Liver (tissue), 9 donors: ENCODE measurements around the gene GSTP1. TPM values are rescaled to one million over a fixed set of nuclear protein-coding genes. Genes with fewer than 3 reads are reported as not detected.
"Not testable (repeated sequence)": the region's sequence is repeated elsewhere in the genome, so short reads cannot be mapped to it uniquely, and the experiment has no call there.

Source experiments
- DNase-seq: peaks from one replicate; pipeline ENCODE4 v3.0.0-alpha.2; 2017; ENCODE audit warnings: low spot score
- H3K27ac ChIP-seq, 2 donors: one replicate each; pipeline ENCODE4 v1.7.0; 2013; ENCODE audit warnings: inconsistent platforms in 2 of 2, low read length in 2 of 2, control low read depth in 1 of 2, low read depth in 1 of 2, mild to moderate bottlenecking in 1 of 2
- H3K27me3 ChIP-seq, 4 donors: one replicate each; pipeline versions ENCODE4 v1.6.1 to v1.7.0; 2013; ENCODE audit warnings: low read length in 3 of 4, inconsistent platforms in 1 of 4, mild to moderate bottlenecking in 1 of 4, moderate library complexity in 1 of 4; ENCODE audit not compliant: control insufficient read depth in 4 of 4, insufficient read depth in 4 of 4
- H3K36me3 ChIP-seq, 4 donors: one replicate each; pipeline versions ENCODE4 v1.6.1 to v1.7.0; 2013; ENCODE audit warnings: low read length in 3 of 4, mild to moderate bottlenecking in 3 of 4, low read depth in 1 of 4, moderate library complexity in 1 of 4; ENCODE audit not compliant: control insufficient read depth in 4 of 4, insufficient read depth in 3 of 4
- H3K4me1 ChIP-seq, 4 donors: one replicate each; pipeline versions ENCODE4 v1.6.1 to v1.7.0; 2013; ENCODE audit warnings: low read length in 3 of 4, mild to moderate bottlenecking in 3 of 4, moderate library complexity in 1 of 4; ENCODE audit not compliant: control insufficient read depth in 4 of 4, insufficient read depth in 4 of 4
- H3K4me3 ChIP-seq, 3 donors: one replicate each; pipeline versions ENCODE4 v1.6.1 to v1.7.0; 2013; ENCODE audit warnings: low read length in 3 of 3, control low read depth in 1 of 3, low read depth in 1 of 3, mild to moderate bottlenecking in 1 of 3
- H3K9ac ChIP-seq, 2 donors: one replicate each; pipeline ENCODE4 v1.7.0; 2013; ENCODE audit warnings: low read length in 2 of 2, mild to moderate bottlenecking in 2 of 2, moderate library complexity in 2 of 2, control low read depth in 1 of 2, low read depth in 1 of 2
- H3K9me3 ChIP-seq, 4 donors: one replicate each; pipeline versions ENCODE4 v1.6.1 to v1.7.0; 2013; ENCODE audit warnings: low read length in 3 of 4; ENCODE audit not compliant: control insufficient read depth in 4 of 4
- EGR1 ChIP-seq, 2 donors: IDR thresholded peaks; 2 replicates each; pipeline ENCODE4 v1.6.1; 2016 to 2018; ENCODE audit warnings: antibody characterized with exemption in 2 of 2, low read depth in 2 of 2
- FOXA1 ChIP-seq: IDR thresholded peaks from 2 replicates; pipeline ENCODE4 v1.6.1; 2016; ENCODE audit warnings: antibody characterized with exemption
- FOXA2 ChIP-seq: IDR thresholded peaks from 2 replicates; pipeline ENCODE4 v1.6.1; 2016; ENCODE audit warnings: antibody characterized with exemption
- GABPA ChIP-seq, 2 donors: IDR thresholded peaks in 1 of 2; conservative IDR thresholded peaks in 1 of 2; 2 replicates each; pipeline ENCODE4 v1.6.1; 2016; ENCODE audit warnings: antibody characterized with exemption in 2 of 2, mild to moderate bottlenecking in 1 of 2, moderate library complexity in 1 of 2
- HNF4A ChIP-seq, 2 donors: conservative IDR thresholded peaks; 2 replicates each; pipeline ENCODE4 v1.6.1; 2016; ENCODE audit warnings: antibody characterized with exemption in 2 of 2, mild to moderate bottlenecking in 2 of 2
- HNF4G ChIP-seq: IDR thresholded peaks from 2 replicates; pipeline ENCODE4 v1.6.1; 2016; ENCODE audit warnings: antibody characterized with exemption
- JUND ChIP-seq, 2 donors: IDR thresholded peaks; 2 replicates each; pipeline ENCODE4 v1.6.1; 2016; ENCODE audit warnings: antibody characterized with exemption in 2 of 2
- MAX ChIP-seq: IDR thresholded peaks from 2 replicates; pipeline ENCODE4 v1.6.1; 2016; ENCODE audit warnings: antibody characterized with exemption
- NR2F2 ChIP-seq: IDR thresholded peaks from 2 replicates; pipeline ENCODE4 v1.6.1; 2016; ENCODE audit warnings: antibody characterized with exemption
- RAD21 ChIP-seq, 2 donors: IDR thresholded peaks; 2 replicates each; pipeline ENCODE4 v1.6.1; 2016; ENCODE audit warnings: antibody characterized with exemption in 2 of 2, mild to moderate bottlenecking in 2 of 2
- REST ChIP-seq: IDR thresholded peaks from 2 replicates; pipeline ENCODE4 v1.6.1; 2016; ENCODE audit warnings: antibody characterized with exemption, mild to moderate bottlenecking
- RXRA ChIP-seq, 2 donors: IDR thresholded peaks; 2 replicates each; pipeline ENCODE4 v1.6.1; 2017 to 2018; ENCODE audit warnings: antibody characterized with exemption in 2 of 2, mild to moderate bottlenecking in 1 of 2
- SP1 ChIP-seq: IDR thresholded peaks from 2 replicates; pipeline ENCODE4 v1.6.1; 2018; ENCODE audit warnings: antibody characterized with exemption, mild to moderate bottlenecking
- TAF1 ChIP-seq: conservative IDR thresholded peaks from 2 replicates; pipeline ENCODE4 v1.6.1; 2016; ENCODE audit warnings: antibody characterized with exemption, mild to moderate bottlenecking
- YY1 ChIP-seq: IDR thresholded peaks from 2 replicates; pipeline ENCODE4 v1.6.1; 2016; ENCODE audit warnings: antibody characterized with exemption, mild to moderate bottlenecking
- ZBTB33 ChIP-seq: IDR thresholded peaks from 2 replicates; pipeline ENCODE4 v1.6.1; 2016; ENCODE audit warnings: antibody characterized with exemption
- WGBS: extraction: QIAGEN DNeasy Blood & Tissue Kit; methylation state at CpG from one replicate; pipeline ENCODE4 v1.1.7; 2013; 5-methylcytosine and 5-hydroxymethylcytosine counted together
- polyA plus RNA-seq, 2 donors: library from polyadenylated mRNA; stranded (reverse) in 1 of 2; unstranded in 1 of 2; fragments of 200-250 nt in 1 of 2; fragments of >200 nt in 1 of 2; fragmentation: Nextera tagmentation in 1 of 2; extraction: Ambion mirVana in 1 of 2; gene quantifications; one replicate each; pipeline versions ENCODE4 v1.2.1 to v1.2.3, GENCODE V29; 2013 to 2015
- total RNA-seq, 2 donors: library from RNA; depleted of rRNA; stranded (reverse); fragments of >200 nt; gene quantifications; one replicate each; pipeline ENCODE4 v1.2.3, GENCODE V29; 2014
- TF ChIP-seq, protein P1 (sequence below): fragments of 150-350 bp; IDR thresholded peaks from 2 replicates; pipeline ENCODE4 v1.5.1; 2017; ENCODE audit warnings: improper control_type of control experiment, low read depth, low read length; ENCODE audit not compliant: missing input control
- TF ChIP-seq, protein P2 (sequence below): IDR thresholded peaks from 2 replicates; pipeline ENCODE4 v1.6.1; 2016; ENCODE audit warnings: antibody characterized with exemption
- donor health status: healthy.
- donor health status: healthy.
- donor health status: healthy.
- donor health status: healthy.
- donor health status: healthy.

The GSTP1 gene
- total and polyA plus RNA-seq, 4 donors: 25.6 to 228 (median 44.8) TPM

- TF ChIP-seq YY1 (no peak), EGR1 (IDR thresholded peaks at IDR 0.05; ENCODE audit: low read depth in 2 of 2) (no peak)
Observed at GRCh38 chr11:67586568-67587250, 3.1 kb downstream of the GSTP1 start (continued).

- Histone ChIP-seq H3K4me3 (no peak overlapping the region), H3K9ac (no peak overlapping the region), H3K27me3 (no peaks in the 10 kb centered on the region), H3K36me3 (no peaks in the 10 kb centered on the region), H3K4me1 (peaks cover 0 to 3% (median 0%) of the 10 kb centered on the region in 4 donors), H3K27ac (no peak overlapping the region), H3K9me3 (no peaks in the 10 kb centered on the region)
- 95% methylated on average over 1 of the region's 1 CpG for WGBS
- DNase-seq: no peak
- no peak for TF ChIP-seq HNF4G
- no peak for TF ChIP-seq GABPA (IDR thresholded peaks at IDR 0.05 in 1 of 2, conservative IDR thresholded peaks at IDR 0.05 in 1 of 2)
- TF ChIP-seq, protein P1, sequence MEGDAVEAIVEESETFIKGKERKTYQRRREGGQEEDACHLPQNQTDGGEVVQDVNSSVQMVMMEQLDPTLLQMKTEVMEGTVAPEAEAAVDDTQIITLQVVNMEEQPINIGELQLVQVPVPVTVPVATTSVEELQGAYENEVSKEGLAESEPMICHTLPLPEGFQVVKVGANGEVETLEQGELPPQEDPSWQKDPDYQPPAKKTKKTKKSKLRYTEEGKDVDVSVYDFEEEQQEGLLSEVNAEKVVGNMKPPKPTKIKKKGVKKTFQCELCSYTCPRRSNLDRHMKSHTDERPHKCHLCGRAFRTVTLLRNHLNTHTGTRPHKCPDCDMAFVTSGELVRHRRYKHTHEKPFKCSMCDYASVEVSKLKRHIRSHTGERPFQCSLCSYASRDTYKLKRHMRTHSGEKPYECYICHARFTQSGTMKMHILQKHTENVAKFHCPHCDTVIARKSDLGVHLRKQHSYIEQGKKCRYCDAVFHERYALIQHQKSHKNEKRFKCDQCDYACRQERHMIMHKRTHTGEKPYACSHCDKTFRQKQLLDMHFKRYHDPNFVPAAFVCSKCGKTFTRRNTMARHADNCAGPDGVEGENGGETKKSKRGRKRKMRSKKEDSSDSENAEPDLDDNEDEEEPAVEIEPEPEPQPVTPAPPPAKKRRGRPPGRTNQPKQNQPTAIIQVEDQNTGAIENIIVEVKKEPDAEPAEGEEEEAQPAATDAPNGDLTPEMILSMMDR: no peak
- no peak for TF ChIP-seq SP1
- TF ChIP-seq EGR1 (IDR thresholded peaks at IDR 0.05; ENCODE audit: low read depth in 2 of 2): no peak
- TF ChIP-seq REST: no peak
- TF ChIP-seq TAF1: no peak
- TF ChIP-seq YY1: no peak
- no peak for TF ChIP-seq RAD21 (IDR thresholded peaks at IDR 0.05)
- no peak for TF ChIP-seq FOXA2
- no peak for TF ChIP-seq MAX
- TF ChIP-seq NR2F2: no peak
- no peak for TF ChIP-seq HNF4A (conservative IDR thresholded peaks at IDR 0.05)
- no peak for TF ChIP-seq ZBTB33
- TF ChIP-seq JUND (IDR thresholded peaks at IDR 0.05): no peak
- TF ChIP-seq RXRA (IDR thresholded peaks at IDR 0.05): no peak
- TF ChIP-seq, protein P2, sequence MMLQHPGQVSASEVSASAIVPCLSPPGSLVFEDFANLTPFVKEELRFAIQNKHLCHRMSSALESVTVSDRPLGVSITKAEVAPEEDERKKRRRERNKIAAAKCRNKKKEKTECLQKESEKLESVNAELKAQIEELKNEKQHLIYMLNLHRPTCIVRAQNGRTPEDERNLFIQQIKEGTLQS: no peak
- TF ChIP-seq FOXA1: no peak
Observed at GRCh38 chr11:67588136-67588503, 4.5 kb downstream of the GSTP1 start.

- not testable (repeated sequence) for H3K36me3 ChIP-seq, H3K4me3 ChIP-seq, H3K27me3 ChIP-seq, DNase-seq, H3K4me1 ChIP-seq, H3K9ac ChIP-seq, H3K27ac ChIP-seq, H3K9me3 ChIP-seq
- 84% methylated on average over 11 of the region's 11 CpGs for WGBS
Observed at GRCh38 chr11:67588899-67589415, 5.3 kb downstream of the GSTP1 start.
